ENCODE results near the gene HAGH.

HAGH gene

GRCh38 chr16:1766701-1767100, 59.9 kb downstream of the HAGH start:
- DNase-seq (ENCODE audit: low read depth in 1 of 2, low spot score in 1 of 2) = no peak
- Histone ChIP-seq H3K27me3 (ENCODE audit: insufficient read depth, poor library complexity, severe bottlenecking) (no peaks in the 10 kb centered on the region), H3K27ac (replicated peaks) (no peak overlapping the region), H3K4me3 (replicated peaks; ENCODE audit: insufficient read depth, low read length) (no peak overlapping the region)
- TF ChIP-seq REST (IDR thresholded peaks at IDR 0.05; ENCODE audit: insufficient replicate concordance, low read depth) (no peak), SPI1 (IDR thresholded peaks at IDR 0.05; ENCODE audit: borderline replicate concordance, low read depth) (no peak), CTCF (IDR thresholded peaks at IDR 0.05; ENCODE audit: insufficient read depth, low read length) (no peak), GABPA (IDR thresholded peaks at IDR 0.05; ENCODE audit: low read depth) (no peak), POLR2AphosphoS5 (IDR thresholded peaks at IDR 0.05; ENCODE audit: low read depth) (no peak)

GRCh38 chr16:1766231-1766630, 60.4 kb downstream of the HAGH start:
- Histone ChIP-seq H3K27ac (replicated peaks) (no peak overlapping the region), H3K27me3 (ENCODE audit: insufficient read depth, poor library complexity, severe bottlenecking) (no peaks in the 10 kb centered on the region), H3K4me3 (replicated peaks; ENCODE audit: insufficient read depth, low read length) (no peak overlapping the region)
- TF ChIP-seq GABPA (IDR thresholded peaks at IDR 0.05; ENCODE audit: low read depth) (no peak), REST (IDR thresholded peaks at IDR 0.05; ENCODE audit: insufficient replicate concordance, low read depth) (no peak), CTCF (IDR thresholded peaks at IDR 0.05; ENCODE audit: insufficient read depth, low read length) (no peak), POLR2AphosphoS5 (IDR thresholded peaks at IDR 0.05; ENCODE audit: low read depth) (no peak), SPI1 (IDR thresholded peaks at IDR 0.05; ENCODE audit: borderline replicate concordance, low read depth) (no peak)
- no peak for DNase-seq (ENCODE audit: low read depth in 1 of 2, low spot score in 1 of 2)

- no peak for TF ChIP-seq REST (IDR thresholded peaks at IDR 0.05; ENCODE audit: insufficient replicate concordance, low read depth)
- no peak for TF ChIP-seq POLR2AphosphoS5 (IDR thresholded peaks at IDR 0.05; ENCODE audit: low read depth)
- TF ChIP-seq GABPA (IDR thresholded peaks at IDR 0.05; ENCODE audit: low read depth) = no peak
- no peak for TF ChIP-seq SPI1 (IDR thresholded peaks at IDR 0.05; ENCODE audit: borderline replicate concordance, low read depth)
- Histone ChIP-seq H3K4me3 (replicated peaks; ENCODE audit: insufficient read depth, low read length) (no peak overlapping the region), H3K27me3 (ENCODE audit: insufficient read depth, poor library complexity, severe bottlenecking) (no peaks in the 10 kb centered on the region), H3K27ac (replicated peaks) (no peak overlapping the region)
- DNase-seq (ENCODE audit: low read depth in 1 of 2, low spot score in 1 of 2) = no peak
These were observed 60.8 kb downstream of the HAGH start for GRCh38 chr16:1765826-1766225.

Data from HL-60 (cell line).